Tibial nerve (tissue), 4 donors: ENCODE data around the gene SDK2. TPM values are rescaled to one million over a fixed set of nuclear protein-coding genes. Genes with fewer than 3 reads are reported as not detected.
"Not testable (repeated sequence)": the region's sequence is repeated elsewhere in the genome, so short reads cannot be mapped to it uniquely, and the experiment has no call there.

Source experiments
- DNase-seq, 2 donors: peaks; one replicate each; pipeline ENCODE4 v3.0.0-alpha.2; 2019; ENCODE audit warnings: low spot score in 2 of 2
- H3K27ac ChIP-seq, 4 donors: fragments of 200-600 bp; sonication (generic) in 3 of 4; one replicate each; pipeline ENCODE4 v1.5.1; 2017 to 2019; ENCODE audit warnings: mild to moderate bottlenecking in 1 of 4
- H3K27me3 ChIP-seq, 2 donors: fragments of 200-600 bp; sonication (generic) in 1 of 2; one replicate each; pipeline versions ENCODE4 v1.5.1 to v1.6.0; 2017 to 2019
- H3K36me3 ChIP-seq, 3 donors: fragments of 200-600 bp; sonication (generic); one replicate each; pipeline ENCODE4 v1.5.1; 2018 to 2019
- H3K4me1 ChIP-seq, 4 donors: fragments of 200-600 bp; sonication (generic) in 3 of 4; one replicate each; pipeline ENCODE4 v1.5.1; 2017 to 2019
- H3K4me3 ChIP-seq, 4 donors: fragments of 200-600 bp; sonication (generic) in 3 of 4; one replicate each; pipeline ENCODE4 v1.5.1; 2017 to 2019; ENCODE audit warnings: mild to moderate bottlenecking in 1 of 4, moderate library complexity in 1 of 4
- H3K9me3 ChIP-seq, 4 donors: fragments of 200-600 bp; sonication (generic) in 3 of 4; one replicate each; pipeline ENCODE4 v1.5.1; 2017 to 2019
- CTCF ChIP-seq, 5 experiments: fragments of 200-600 bp in 3 of 5; fragments of 450-650 bp in 2 of 5; sonication (generic) in 3 of 5; IDR thresholded peaks; one replicate each; pipeline ENCODE4 v1.5.1; 2016 to 2019; ENCODE audit warnings: antibody characterized with exemption in 5 of 5, mild to moderate bottlenecking in 3 of 5, moderate library complexity in 2 of 5
- EP300 ChIP-seq, 2 donors: sonication (generic); formaldehyde crosslinking; IDR thresholded peaks; one replicate each; pipeline ENCODE4 v1.6.1; 2017; ENCODE audit warnings: antibody characterized with exemption in 2 of 2, mild to moderate bottlenecking in 1 of 2
- POLR2A ChIP-seq, 2 donors: fragments of 450-650 bp; IDR thresholded peaks; one replicate each; pipeline ENCODE4 v1.6.1; 2017; ENCODE audit warnings: antibody characterized with exemption in 2 of 2, mild to moderate bottlenecking in 2 of 2, moderate library complexity in 2 of 2
- WGBS, 2 donors: methylation state at CpG; one replicate each; pipeline ENCODE4 v1.1.5; 2018; 5-methylcytosine and 5-hydroxymethylcytosine counted together
- total RNA-seq, 4 donors: library from RNA; depleted of rRNA; stranded (reverse); fragments of >200 nt; gene quantifications; one replicate each; pipeline ENCODE4 v1.1.0, GENCODE V29; 2016

The SDK2 gene
- total RNA-seq, 4 donors from 2014 or later: 3.1 to 6.3 (median 4.6) TPM

- peak overlapping the region; percentile 90 to 99 (median 96) for H3K4me3 ChIP-seq
- peak overlapping the region; percentile 95 to 99 (median 99) for H3K27ac ChIP-seq
- no peaks in the 10 kb centered on the region for H3K36me3 ChIP-seq
- 3 to 8% methylated on average over 18 to 19 of the region's 21 CpGs for WGBS, 2 donors
- peaks cover 3 to 57% (median 45%) of the 10 kb centered on the region in 4 donors for H3K4me1 ChIP-seq
- no peak for DNase-seq
- H3K9me3 ChIP-seq: no peaks in the 10 kb centered on the region
- H3K27me3 ChIP-seq: no peaks in the 10 kb centered on the region
- TF ChIP-seq EP300 (IDR thresholded peaks at IDR 0.05): no peak
- TF ChIP-seq CTCF (IDR thresholded peaks at IDR 0.05): no peak
- TF ChIP-seq POLR2A (IDR thresholded peaks at IDR 0.05): no peak
Measured at GRCh38 chr17:73309727-73310596, 334.3 kb downstream of the SDK2 start.

DNA sequence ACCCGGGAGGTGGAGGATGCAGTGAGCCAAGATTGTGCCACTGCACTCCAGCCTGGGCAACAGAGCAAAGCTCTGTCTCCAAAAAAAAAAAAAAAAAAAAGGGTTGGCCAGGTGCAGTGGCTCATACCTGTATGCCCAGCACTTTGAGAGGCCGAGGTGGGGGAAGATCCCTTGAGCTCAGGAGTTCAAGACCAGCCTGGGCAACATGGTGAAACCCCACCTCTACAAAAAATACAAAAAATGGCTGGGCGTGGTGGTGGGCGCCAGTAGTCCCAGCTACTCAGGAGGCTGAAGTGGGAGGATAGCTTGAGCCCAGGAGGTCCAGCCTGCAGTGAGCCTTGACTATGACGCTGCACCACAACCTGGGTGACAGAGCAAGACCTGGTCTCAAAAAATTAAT is 335.3 kb downstream of the SDK2 start:
- not testable (repeated sequence) for H3K27me3 ChIP-seq, H3K36me3 ChIP-seq, H3K9me3 ChIP-seq, DNase-seq
- peaks cover 3 to 67% (median 55%) of the 10 kb centered on the region in 4 donors for H3K4me1 ChIP-seq
- H3K27ac ChIP-seq: peak overlapping the region; percentile 95 to 99 (median 99)
- peak overlapping the region in 3 of 4 donors; percentile 90 to 99 (median 96) for H3K4me3 ChIP-seq
- 60 to 70% methylated on average over 5 of the region's 5 CpGs for WGBS, 2 donors

DNA sequence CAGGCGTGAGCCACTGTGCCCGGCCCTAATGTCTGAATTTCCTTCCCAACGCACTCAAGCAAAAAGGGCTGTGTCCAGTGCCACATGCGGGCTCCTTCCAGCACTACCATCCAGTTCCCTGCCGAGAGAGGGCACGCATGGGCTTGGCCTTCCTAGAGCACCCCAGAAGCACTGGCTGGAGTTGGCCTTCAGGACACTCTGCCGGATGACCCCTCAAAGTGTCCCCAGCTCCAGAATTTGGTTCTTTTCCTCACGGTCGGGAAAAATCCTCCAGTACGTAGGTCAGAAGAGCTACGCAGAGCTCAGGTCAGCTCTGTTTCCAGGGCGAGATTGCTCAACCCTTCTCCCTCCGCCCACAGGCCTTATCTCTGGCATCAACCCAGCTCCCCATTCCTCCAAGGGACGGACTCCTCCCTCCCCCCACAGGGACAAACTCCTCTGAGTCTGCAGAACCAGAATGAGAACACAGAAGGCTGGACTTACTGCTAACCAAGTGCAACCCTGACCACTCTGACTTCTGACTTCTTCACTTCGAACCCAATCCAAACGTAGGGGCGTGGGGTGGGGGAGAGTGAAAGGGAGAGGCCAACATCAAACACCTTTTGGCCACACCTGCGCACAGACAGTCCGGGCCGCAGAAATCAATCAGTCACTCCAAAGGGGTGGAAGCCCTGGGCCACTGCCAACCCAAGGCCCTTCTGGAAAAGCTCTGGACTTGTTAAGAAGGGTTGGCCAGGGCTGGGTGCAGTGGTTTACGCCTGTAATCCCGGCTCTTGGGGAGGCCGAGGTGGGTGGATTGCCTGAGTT is 336.0 kb downstream of the SDK2 start:
- H3K27ac ChIP-seq: peak overlapping the region; percentile 95 to 99 (median 99)
- H3K36me3 ChIP-seq: no peaks in the 10 kb centered on the region
- DNase-seq: peak; percentile 56 to 65
- no peaks in the 10 kb centered on the region for H3K27me3 ChIP-seq
- no peak for TF ChIP-seq CTCF (IDR thresholded peaks at IDR 0.05)
- TF ChIP-seq POLR2A (IDR thresholded peaks at IDR 0.05): peak in 1 of 2 donors; percentile 38
- TF ChIP-seq EP300 (IDR thresholded peaks at IDR 0.05): peak; percentile 23 to 79
- peaks cover 3 to 74% (median 59%) of the 10 kb centered on the region in 4 donors for H3K4me1 ChIP-seq
- 24 to 27% methylated on average over 23 of the region's 23 CpGs for WGBS, 2 donors
- no peaks in the 10 kb centered on the region for H3K9me3 ChIP-seq
- peak overlapping the region; percentile 11 to 99 (median 93) for H3K4me3 ChIP-seq

DNA sequence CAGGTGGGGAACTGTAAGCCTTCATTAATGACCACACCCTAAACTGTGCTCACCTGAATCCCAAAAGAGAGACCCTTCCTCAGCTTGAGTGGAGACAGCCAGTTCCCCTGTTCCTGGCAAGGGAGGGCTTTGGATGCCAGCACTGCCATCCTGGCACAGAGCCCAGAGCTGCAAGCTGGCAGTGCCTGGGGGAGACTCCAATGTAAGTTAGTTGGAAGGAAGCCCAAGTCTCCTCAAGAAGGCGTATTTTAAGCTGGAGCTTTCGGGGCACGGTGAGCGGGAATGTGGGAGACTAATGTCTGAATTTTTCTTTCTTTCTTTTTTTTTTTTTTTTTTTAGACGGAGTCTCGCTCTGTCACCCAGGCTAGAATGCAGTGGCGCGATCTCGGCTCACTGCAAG is 337.1 kb downstream of the SDK2 start:
- no peaks in the 10 kb centered on the region for H3K27me3 ChIP-seq
- DNase-seq: no peak
- peaks cover 3 to 74% (median 59%) of the 10 kb centered on the region in 4 donors for H3K4me1 ChIP-seq
- H3K36me3 ChIP-seq: no peaks in the 10 kb centered on the region
- H3K4me3 ChIP-seq: no peak overlapping the region
- 33 to 48% methylated on average over 9 of the region's 9 CpGs for WGBS, 2 donors
- TF ChIP-seq CTCF (IDR thresholded peaks at IDR 0.05): no peak
- TF ChIP-seq EP300 (IDR thresholded peaks at IDR 0.05): peak in 1 of 2 donors; percentile 37
- H3K9me3 ChIP-seq: no peaks in the 10 kb centered on the region
- H3K27ac ChIP-seq: peak overlapping the region; percentile 95 to 99 (median 99)

- Histone ChIP-seq H3K27me3 (no peaks in the 10 kb centered on the region), H3K4me1 (peaks cover 3 to 84% (median 68%) of the 10 kb centered on the region in 4 donors), H3K27ac (peak overlapping the region; percentile 95 to 99 (median 99)), H3K4me3 (peak overlapping the region; percentile 22 to 54 (median 36)), H3K36me3 (no peaks in the 10 kb centered on the region), H3K9me3 (no peaks in the 10 kb centered on the region)
- no peak for DNase-seq
- WGBS, 2 donors: 36 to 42% methylated on average over 11 of the region's 11 CpGs
- TF ChIP-seq EP300 (IDR thresholded peaks at IDR 0.05) (no peak), POLR2A (IDR thresholded peaks at IDR 0.05) (no peak), CTCF (IDR thresholded peaks at IDR 0.05) (no peak)
Measured at GRCh38 chr17:73305845-73306836, 338.1 kb downstream of the SDK2 start.
